22Rv1 (cell line): Measurements from ENCODE around the gene H19.

Experiments
- H3K27ac ChIP-seq: fragments of 450-650 bp; 2 replicates; pipeline ENCODE4 v1.5.1; 2017
- CTCF ChIP-seq: fragments of 450-650 bp; IDR thresholded peaks from 2 replicates; pipeline ENCODE4 v1.5.1; 2017; ENCODE audit warnings: mild to moderate bottlenecking
- ZFX ChIP-seq: fragments of 450-650 bp; IDR thresholded peaks from 2 replicates; pipeline ENCODE4 v1.6.1; 2017; ENCODE audit warnings: antibody characterized with exemption, borderline replicate concordance

Gene H19

GRCh38 chr11:1997755-1998154 lies at the start of gene H19:
Gene H19, minus strand, starts transcription at chr11:1997842.
- no peak for TF ChIP-seq ZFX
- no peak for TF ChIP-seq CTCF
- H3K27ac ChIP-seq, result no peak within 1 kb of the TSS

- TF ChIP-seq CTCF (no peak), ZFX (no peak)
- no peak overlapping the region for H3K27ac ChIP-seq
Observed at GRCh38 chr11:2041963-2042362, 44.3 kb upstream of the H19 start.

GRCh38 chr11:2041153-2041552 lies 43.5 kb upstream of the H19 start:
- no peak for TF ChIP-seq CTCF
- TF ChIP-seq ZFX, result no peak
- H3K27ac ChIP-seq, result no peak overlapping the region

GRCh38 chr11:2039198-2039759 lies 41.6 kb upstream of the H19 start:
- no peak for TF ChIP-seq ZFX
- no peak for TF ChIP-seq CTCF
- no peak overlapping the region for H3K27ac ChIP-seq

- H3K27ac ChIP-seq, result no peak overlapping the region
- TF ChIP-seq ZFX (no peak), CTCF (no peak)
Observed at GRCh38 chr11:2036863-2037486, 39.3 kb upstream of the H19 start.

- H3K27ac ChIP-seq, result no peak overlapping the region
Observed at GRCh38 chr11:2035382-2035781, 37.7 kb upstream of the H19 start.

GRCh38 chr11:2031058-2031457 lies 33.4 kb upstream of the H19 start:
- H3K27ac ChIP-seq, result no peak overlapping the region
- TF ChIP-seq ZFX (no peak), CTCF (no peak)

More at GRCh38 chr11:2035382-2035781, 37.7 kb upstream of the H19 start:
- TF ChIP-seq CTCF (no peak), ZFX (no peak)
